AG04450 (cell line): ENCODE data around the gene FFAR1. TPM values are rescaled to one million over a fixed set of nuclear protein-coding genes. Genes with fewer than 3 reads are reported as not detected.

ENCODE experiments used
- CTCF ChIA-PET: fragments of 300-600, 350-600 bp; formaldehyde crosslinking; extraction: SDS; loops from one replicate; lab custom pipeline; 2022; ENCODE audit warnings: antibody characterized with exemption, inconsistent platforms; lab: Charles Lee
- POLR2A ChIA-PET: fragments of 350-600 bp; formaldehyde crosslinking; extraction: SDS; loops from one replicate; lab custom pipeline; 2021; ENCODE audit warnings: antibody characterized with exemption, inconsistent platforms; lab: Yijun Ruan, JAX
- DNase-seq: peaks from one replicate; pipeline ENCODE4 v3.0.0-alpha.2; 2011; ENCODE audit warnings: low read depth, low spot score
- H3K27ac ChIP-seq: one replicate; pipeline ENCODE4 v1.5.1; 2012; ENCODE audit warnings: low read depth, low read length, control low read depth
- H3K27me3 ChIP-seq: one replicate; pipeline ENCODE4 v1.6.0; 2012; ENCODE audit warnings: low read length; ENCODE audit not compliant: control insufficient read depth, insufficient read depth
- H3K4me3 ChIP-seq: 2 replicates; pipeline ENCODE4 v1.5.1; 2011; ENCODE audit warnings: mild to moderate bottlenecking, low read depth, low read length, control low read depth
- H3K9me3 ChIP-seq: 2 replicates; pipeline ENCODE4 v1.5.1; 2012; ENCODE audit warnings: low read length; ENCODE audit not compliant: control insufficient read depth, insufficient read depth
- polyA plus RNA-seq: library from polyadenylated mRNA; depleted of rRNA; stranded (reverse); fragments of >200 nt; gene quantifications from 2 replicates; pipeline ENCODE4 v1.2.3, GENCODE V29; 2011
- TF ChIP-seq, protein P1 (sequence below): IDR thresholded peaks from 2 replicates; pipeline ENCODE4 v1.5.1; 2011; ENCODE audit warnings: low read depth, low read length, control low read depth, inconsistent platforms

The FFAR1 gene
- polyA plus RNA-seq, 1 experiment = not detected

GRCh38 chr19:35329323-35329722 is 18.4 kb upstream of the FFAR1 start:
- Histone ChIP-seq H3K27ac (no peak overlapping the region), H3K9me3 (no peaks in the 10 kb centered on the region), H3K4me3 (no peak overlapping the region), H3K27me3 (peaks cover 8% of the 10 kb centered on the region)
- DNase-seq = no peak
- CTCF ChIA-PET = no interaction called here
- TF ChIP-seq, protein P1, sequence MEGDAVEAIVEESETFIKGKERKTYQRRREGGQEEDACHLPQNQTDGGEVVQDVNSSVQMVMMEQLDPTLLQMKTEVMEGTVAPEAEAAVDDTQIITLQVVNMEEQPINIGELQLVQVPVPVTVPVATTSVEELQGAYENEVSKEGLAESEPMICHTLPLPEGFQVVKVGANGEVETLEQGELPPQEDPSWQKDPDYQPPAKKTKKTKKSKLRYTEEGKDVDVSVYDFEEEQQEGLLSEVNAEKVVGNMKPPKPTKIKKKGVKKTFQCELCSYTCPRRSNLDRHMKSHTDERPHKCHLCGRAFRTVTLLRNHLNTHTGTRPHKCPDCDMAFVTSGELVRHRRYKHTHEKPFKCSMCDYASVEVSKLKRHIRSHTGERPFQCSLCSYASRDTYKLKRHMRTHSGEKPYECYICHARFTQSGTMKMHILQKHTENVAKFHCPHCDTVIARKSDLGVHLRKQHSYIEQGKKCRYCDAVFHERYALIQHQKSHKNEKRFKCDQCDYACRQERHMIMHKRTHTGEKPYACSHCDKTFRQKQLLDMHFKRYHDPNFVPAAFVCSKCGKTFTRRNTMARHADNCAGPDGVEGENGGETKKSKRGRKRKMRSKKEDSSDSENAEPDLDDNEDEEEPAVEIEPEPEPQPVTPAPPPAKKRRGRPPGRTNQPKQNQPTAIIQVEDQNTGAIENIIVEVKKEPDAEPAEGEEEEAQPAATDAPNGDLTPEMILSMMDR = no peak
- POLR2A ChIA-PET = no interaction called here

- H3K27ac ChIP-seq = no peak overlapping the region
- TF ChIP-seq, protein P1 = no peak
- CTCF ChIA-PET = no interaction called here
- H3K9me3 ChIP-seq = no peaks in the 10 kb centered on the region
- POLR2A ChIA-PET = no interaction called here
- H3K27me3 ChIP-seq = peaks cover 8% of the 10 kb centered on the region
- H3K4me3 ChIP-seq = no peak overlapping the region
- no peak for DNase-seq
These were observed 17.2 kb upstream of the FFAR1 start for GRCh38 chr19:35330475-35330874.

- no peak for DNase-seq
- Histone ChIP-seq H3K9me3 (no peaks in the 10 kb centered on the region), H3K27ac (no peak overlapping the region), H3K4me3 (no peak overlapping the region), H3K27me3 (peaks cover 5% of the 10 kb centered on the region)
- ChIA-PET CTCF (no interaction called here), POLR2A (no interaction called here)
- TF ChIP-seq, protein P1 = no peak
These were observed 16.0 kb upstream of the FFAR1 start for GRCh38 chr19:35331551-35332214.

DNA sequence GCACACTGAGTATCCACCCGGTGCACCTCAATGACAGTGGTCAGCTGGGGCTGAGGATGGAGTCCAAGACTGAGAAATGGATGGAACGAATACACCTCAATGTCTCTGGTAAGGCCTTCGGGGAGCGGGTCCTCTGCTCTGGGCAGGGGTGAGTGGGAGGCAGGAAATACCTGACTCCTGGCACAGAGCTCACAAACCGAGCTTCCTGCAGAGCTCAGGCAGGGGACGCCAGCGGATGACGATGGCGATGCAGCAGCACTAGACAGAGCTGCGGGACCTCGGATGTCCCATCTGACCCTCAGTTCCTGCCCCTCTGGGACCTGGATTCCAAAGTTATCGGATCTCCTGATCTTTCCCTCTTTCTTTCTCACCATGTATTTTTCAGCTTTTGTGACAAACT is 14.9 kb upstream of the FFAR1 start:
- TF ChIP-seq, protein P1 = no peak

DNA sequence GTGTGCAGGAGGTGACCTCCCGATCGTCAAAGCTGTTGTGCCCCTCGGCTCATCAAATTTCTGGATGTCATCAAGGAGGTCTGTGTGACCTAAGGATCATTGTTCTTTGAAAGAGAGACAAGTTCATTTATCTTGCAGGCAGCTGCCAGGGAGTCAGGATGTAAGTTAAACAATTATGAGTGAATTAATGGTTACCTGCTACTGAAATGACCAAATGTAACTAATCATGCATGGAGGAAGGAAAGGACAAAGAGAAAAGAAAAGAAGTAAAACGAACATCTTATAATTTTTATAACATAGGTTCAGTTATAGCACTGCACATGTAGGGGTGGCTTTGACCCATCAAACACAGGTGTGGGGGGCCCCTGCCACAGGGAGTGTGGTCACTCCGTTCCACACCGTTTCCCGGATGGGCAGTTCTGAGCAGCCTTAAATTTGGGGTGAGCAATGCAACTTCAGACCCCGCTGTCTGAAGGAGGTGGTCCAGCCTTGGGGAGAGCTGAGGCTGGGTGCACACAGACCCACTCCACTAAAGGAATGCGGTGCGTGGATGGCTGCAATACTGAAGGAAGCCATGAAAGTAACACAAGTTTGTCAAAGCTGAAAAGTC is 13.5 kb upstream of the FFAR1 start:
- no peaks in the 10 kb centered on the region for H3K9me3 ChIP-seq
- DNase-seq = no peak
- H3K27ac ChIP-seq = no peak overlapping the region
- POLR2A ChIA-PET = no interaction called here
- CTCF ChIA-PET = interaction anchor here (0.6 to 1.5 kb wide), 2 partner anchors 19 to 305 kb away, joined by 4 to 6 read pairs; no protein-coding TSS in a partner anchor
- peaks cover 3% of the 10 kb centered on the region for H3K27me3 ChIP-seq
- no peak overlapping the region for H3K4me3 ChIP-seq
- TF ChIP-seq, protein P1 = no peak

More for the DNA sequence above, 14.9 kb upstream of the FFAR1 start:
- CTCF ChIA-PET = interaction anchor here (1.2 to 1.5 kb wide), 2 partner anchors 20 to 163 kb away, joined by 3 to 4 read pairs; no protein-coding TSS in a partner anchor
- H3K27ac ChIP-seq = no peak overlapping the region
- peaks cover 3% of the 10 kb centered on the region for H3K27me3 ChIP-seq
- no peaks in the 10 kb centered on the region for H3K9me3 ChIP-seq
- no peak for DNase-seq
- POLR2A ChIA-PET = no interaction called here
- no peak overlapping the region for H3K4me3 ChIP-seq
